Nephron progenitor cell (in vitro differentiated cells): ENCODE measurements around the gene XKR3.
"Not testable (repeated sequence)": the region's sequence is repeated elsewhere in the genome, so short reads cannot be mapped to it uniquely, and the experiment has no call there.

Experiments
- DNase-seq: peaks from one replicate; pipeline ENCODE4 v3.0.0; 2021
- H3K27ac Mint-ChIP-seq: 2 replicates; pipeline ENCODE4 v1.8.0; 2021; ENCODE audit warnings: mild to moderate bottlenecking, moderate library complexity, mixed read lengths
- H3K27me3 Mint-ChIP-seq: 2 replicates; pipeline ENCODE4 v1.8.0; 2021; ENCODE audit warnings: mild to moderate bottlenecking, low read depth, mixed read lengths; ENCODE audit not compliant: poor library complexity
- H3K36me3 Mint-ChIP-seq: 2 replicates; pipeline ENCODE4 v1.8.0; 2021; ENCODE audit warnings: low read depth, mixed read lengths
- H3K4me1 Mint-ChIP-seq: 2 replicates; pipeline ENCODE4 v1.8.0; 2021; ENCODE audit warnings: mixed read lengths
- H3K4me3 Mint-ChIP-seq: 2 replicates; pipeline ENCODE4 v1.8.0; 2021; ENCODE audit warnings: mild to moderate bottlenecking, moderate library complexity, mixed read lengths
- H3K9me3 Mint-ChIP-seq: 2 replicates; pipeline ENCODE4 v1.8.0; 2021; ENCODE audit warnings: mild to moderate bottlenecking, moderate library complexity, mixed read lengths
- TF ChIP-seq, protein P1 (sequence below): fragments of 200-600 bp; sonication (generic); IDR thresholded peaks from 2 replicates; pipeline ENCODE4 v1.5.0; 2021; ENCODE audit warnings: antibody characterized with exemption

The XKR3 gene

DNA sequence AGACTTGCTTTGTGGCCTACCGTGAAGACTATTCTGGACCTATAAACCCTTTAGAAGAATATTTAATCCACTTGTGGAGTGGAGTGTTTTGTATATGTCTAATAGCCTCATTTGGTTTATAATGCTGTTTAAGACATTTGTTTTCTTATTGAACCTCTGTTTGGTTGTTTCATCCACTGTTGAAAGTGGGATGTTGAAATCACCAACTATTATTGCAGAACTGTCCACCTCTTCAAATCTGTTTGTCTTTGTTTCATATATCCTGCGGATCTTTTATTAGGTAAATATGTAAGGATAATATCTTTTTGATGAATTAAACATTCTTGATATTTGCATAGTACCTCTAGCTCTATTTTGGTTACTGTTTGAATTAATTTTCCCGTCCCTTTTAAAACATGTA is 49.1 kb downstream of the XKR3 start:
- no peaks in the 10 kb centered on the region for H3K27me3 Mint-ChIP-seq
- no peak overlapping the region for H3K27ac Mint-ChIP-seq
- H3K4me1 Mint-ChIP-seq, result no peaks in the 10 kb centered on the region
- TF ChIP-seq, protein P1, sequence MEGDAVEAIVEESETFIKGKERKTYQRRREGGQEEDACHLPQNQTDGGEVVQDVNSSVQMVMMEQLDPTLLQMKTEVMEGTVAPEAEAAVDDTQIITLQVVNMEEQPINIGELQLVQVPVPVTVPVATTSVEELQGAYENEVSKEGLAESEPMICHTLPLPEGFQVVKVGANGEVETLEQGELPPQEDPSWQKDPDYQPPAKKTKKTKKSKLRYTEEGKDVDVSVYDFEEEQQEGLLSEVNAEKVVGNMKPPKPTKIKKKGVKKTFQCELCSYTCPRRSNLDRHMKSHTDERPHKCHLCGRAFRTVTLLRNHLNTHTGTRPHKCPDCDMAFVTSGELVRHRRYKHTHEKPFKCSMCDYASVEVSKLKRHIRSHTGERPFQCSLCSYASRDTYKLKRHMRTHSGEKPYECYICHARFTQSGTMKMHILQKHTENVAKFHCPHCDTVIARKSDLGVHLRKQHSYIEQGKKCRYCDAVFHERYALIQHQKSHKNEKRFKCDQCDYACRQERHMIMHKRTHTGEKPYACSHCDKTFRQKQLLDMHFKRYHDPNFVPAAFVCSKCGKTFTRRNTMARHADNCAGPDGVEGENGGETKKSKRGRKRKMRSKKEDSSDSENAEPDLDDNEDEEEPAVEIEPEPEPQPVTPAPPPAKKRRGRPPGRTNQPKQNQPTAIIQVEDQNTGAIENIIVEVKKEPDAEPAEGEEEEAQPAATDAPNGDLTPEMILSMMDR, result no peak
- DNase-seq, result no peak
- no peak overlapping the region for H3K4me3 Mint-ChIP-seq
- no peaks in the 10 kb centered on the region for H3K36me3 Mint-ChIP-seq
- H3K9me3 Mint-ChIP-seq, result peaks cover 66% of the 10 kb centered on the region

GRCh38 chr22:16774911-16775500 is 50.2 kb downstream of the XKR3 start:
- DNase-seq, result no peak
- TF ChIP-seq, protein P1, result no peak
- no peaks in the 10 kb centered on the region for H3K27me3 Mint-ChIP-seq
- no peak overlapping the region for H3K27ac Mint-ChIP-seq
- H3K4me1 Mint-ChIP-seq, result no peaks in the 10 kb centered on the region
- no peaks in the 10 kb centered on the region for H3K36me3 Mint-ChIP-seq
- no peak overlapping the region for H3K4me3 Mint-ChIP-seq
- peaks cover 60% of the 10 kb centered on the region for H3K9me3 Mint-ChIP-seq

DNA sequence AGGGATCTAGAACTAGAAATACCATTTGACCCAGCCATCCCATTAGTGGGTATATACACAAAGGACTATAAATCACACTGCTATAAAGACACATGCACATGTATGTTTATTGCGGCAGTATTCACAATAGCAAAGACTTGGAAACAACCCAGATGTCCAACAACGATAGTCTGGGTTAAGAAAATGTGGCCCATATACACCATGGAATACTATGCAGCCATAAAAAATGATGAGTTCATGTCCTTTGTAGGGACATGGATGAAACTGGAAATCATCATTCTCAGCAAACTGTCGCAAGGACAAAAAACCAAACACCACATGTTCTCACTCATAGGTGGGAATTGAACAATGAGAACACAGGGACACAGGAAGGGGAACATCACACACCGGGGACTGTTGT is 53.6 kb downstream of the XKR3 start:
- not testable (repeated sequence) for H3K27ac Mint-ChIP-seq, H3K36me3 Mint-ChIP-seq, H3K27me3 Mint-ChIP-seq, H3K4me3 Mint-ChIP-seq, DNase-seq, H3K4me1 Mint-ChIP-seq
- H3K9me3 Mint-ChIP-seq, result peaks cover 57% of the 10 kb centered on the region

GRCh38 chr22:16767927-16768326 is 57.3 kb downstream of the XKR3 start:
- H3K4me1 Mint-ChIP-seq, H3K36me3 Mint-ChIP-seq, H3K27me3 Mint-ChIP-seq, H3K4me3 Mint-ChIP-seq, DNase-seq, H3K27ac Mint-ChIP-seq: not testable (repeated sequence)
- peaks cover 64% of the 10 kb centered on the region for H3K9me3 Mint-ChIP-seq

DNA sequence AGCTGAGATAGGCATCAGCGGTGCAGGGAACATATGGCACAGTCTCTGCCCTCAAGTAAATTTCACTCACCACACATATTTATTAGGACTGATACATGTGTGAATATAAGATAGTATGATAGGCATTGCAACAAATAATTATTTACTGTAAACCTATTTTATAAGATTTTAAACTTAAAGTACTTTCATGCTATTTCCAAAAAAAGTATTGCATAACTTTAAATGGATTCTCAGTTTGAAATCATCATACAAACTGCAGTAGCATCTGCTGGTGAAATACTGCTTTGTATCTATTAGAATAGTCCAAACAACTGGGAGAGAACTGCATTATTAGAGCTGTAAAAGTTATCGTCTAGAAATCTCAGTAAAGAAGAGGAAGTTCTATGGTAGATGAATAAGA is 63.0 kb downstream of the XKR3 start:
- not testable (repeated sequence) for DNase-seq, H3K27me3 Mint-ChIP-seq, H3K27ac Mint-ChIP-seq, H3K36me3 Mint-ChIP-seq, H3K4me1 Mint-ChIP-seq, H3K4me3 Mint-ChIP-seq
- H3K9me3 Mint-ChIP-seq, result peaks cover 84% of the 10 kb centered on the region

- not testable (repeated sequence) for H3K4me1 Mint-ChIP-seq, DNase-seq, H3K27ac Mint-ChIP-seq, H3K4me3 Mint-ChIP-seq, H3K36me3 Mint-ChIP-seq, H3K27me3 Mint-ChIP-seq
- peaks cover 81% of the 10 kb centered on the region for H3K9me3 Mint-ChIP-seq
Observed at GRCh38 chr22:16760416-16760815, 64.8 kb downstream of the XKR3 start.

- peaks cover 80% of the 10 kb centered on the region for H3K9me3 Mint-ChIP-seq
- H3K27ac Mint-ChIP-seq, result not testable (repeated sequence)
Observed at GRCh38 chr22:16749282-16749681, 75.9 kb downstream of the XKR3 start.

DNA sequence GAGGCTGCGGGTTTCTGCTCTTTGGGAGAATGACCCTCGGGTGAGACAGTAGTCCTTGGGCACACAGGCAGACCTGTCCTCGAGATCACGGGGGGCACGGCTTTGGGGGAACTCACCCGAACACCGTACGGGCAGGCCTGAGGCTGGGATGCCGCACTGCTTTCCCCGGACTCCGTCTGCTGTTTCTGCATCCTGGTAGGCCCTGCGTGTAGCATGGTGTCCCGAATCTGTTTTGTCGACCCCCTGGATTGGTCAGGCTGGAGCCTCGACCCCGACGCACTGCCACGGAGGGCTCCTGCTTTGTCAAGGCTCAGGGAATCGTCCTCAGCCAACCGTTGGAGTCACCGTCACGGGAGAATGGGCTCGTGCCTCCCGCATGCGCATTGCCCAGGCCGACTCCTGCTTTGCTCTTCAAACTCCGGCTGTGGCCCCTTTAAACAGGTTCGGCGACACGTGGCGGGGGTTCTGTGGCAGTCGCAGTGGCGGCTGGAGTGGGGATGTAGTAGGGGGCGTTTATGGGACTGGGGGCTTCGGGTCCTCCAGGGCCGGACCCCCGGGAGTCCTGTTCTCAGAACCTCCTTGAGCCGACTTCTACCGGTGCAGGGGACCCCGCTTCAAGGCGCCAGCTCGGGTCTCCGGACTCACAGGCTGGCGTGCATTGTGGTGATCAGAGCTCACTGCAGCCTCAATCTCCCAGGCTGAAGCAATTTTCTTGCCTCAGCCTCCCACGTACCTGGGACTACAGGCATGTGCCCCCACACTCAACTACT is 76.9 kb downstream of the XKR3 start:
- H3K9me3 Mint-ChIP-seq, result peaks cover 85% of the 10 kb centered on the region
- not testable (repeated sequence) for DNase-seq, H3K36me3 Mint-ChIP-seq, H3K27ac Mint-ChIP-seq, H3K4me3 Mint-ChIP-seq, H3K27me3 Mint-ChIP-seq, H3K4me1 Mint-ChIP-seq

More at GRCh38 chr22:16749282-16749681, 75.9 kb downstream of the XKR3 start:
- H3K4me3 Mint-ChIP-seq, H3K4me1 Mint-ChIP-seq, DNase-seq, H3K27me3 Mint-ChIP-seq, H3K36me3 Mint-ChIP-seq: not testable (repeated sequence)

DNA sequence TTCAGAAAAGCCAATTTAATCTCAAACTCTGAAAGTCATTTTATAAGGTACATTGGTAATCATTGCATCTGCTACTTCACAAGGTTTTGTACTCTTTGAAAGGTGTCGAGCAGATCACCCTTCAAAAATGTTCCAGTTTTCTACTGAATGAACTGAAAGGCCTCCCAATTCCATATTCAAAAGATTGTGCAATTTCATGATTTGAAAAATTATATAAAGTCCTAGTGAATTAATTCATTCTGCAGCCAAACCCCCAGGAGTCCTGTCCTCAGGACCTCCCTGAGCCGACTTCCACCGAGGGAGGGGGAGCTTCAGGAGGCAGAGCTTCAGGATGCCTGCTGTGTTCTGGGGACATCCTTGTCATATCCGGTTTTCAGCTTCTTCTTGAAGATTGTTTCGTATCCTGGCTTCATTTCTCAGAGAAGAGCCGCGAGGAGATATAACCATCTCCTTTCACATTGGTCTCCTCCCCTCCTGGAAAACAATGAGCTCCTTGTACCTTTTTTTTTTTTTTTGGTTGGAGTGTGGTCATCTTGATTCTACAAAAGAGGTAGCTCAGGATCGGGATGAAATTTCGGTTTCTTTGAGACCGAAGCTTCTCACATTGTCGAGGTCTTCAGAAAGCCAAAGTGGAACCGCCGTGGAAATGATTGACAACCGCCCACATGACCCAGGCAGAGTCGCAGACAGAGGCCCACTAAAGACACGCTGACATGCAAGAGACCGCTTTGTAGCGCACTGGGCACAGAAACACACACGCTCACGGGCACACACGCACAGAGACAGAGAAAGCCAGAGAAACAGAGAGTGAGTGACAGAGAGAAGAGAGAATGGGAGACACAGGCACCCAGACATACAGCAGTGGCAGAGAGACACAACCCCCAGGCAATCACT is 77.7 kb downstream of the XKR3 start:
- H3K9me3 Mint-ChIP-seq, result peaks cover 81% of the 10 kb centered on the region
- H3K27ac Mint-ChIP-seq, result not testable (repeated sequence)

GRCh38 chr22:16734271-16734670 is 90.9 kb downstream of the XKR3 start:
- H3K9me3 Mint-ChIP-seq, result peaks cover 53% of the 10 kb centered on the region
- DNase-seq, H3K36me3 Mint-ChIP-seq, H3K27me3 Mint-ChIP-seq, H3K4me1 Mint-ChIP-seq, H3K27ac Mint-ChIP-seq, H3K4me3 Mint-ChIP-seq: not testable (repeated sequence)

More for the DNA sequence above, 77.7 kb downstream of the XKR3 start:
- DNase-seq, H3K4me1 Mint-ChIP-seq, H3K36me3 Mint-ChIP-seq, H3K27me3 Mint-ChIP-seq, H3K4me3 Mint-ChIP-seq: not testable (repeated sequence)
